GM23338 (cell line): Measurements from ENCODE around the gene CLASRP. TPM values are rescaled to one million over a fixed set of nuclear protein-coding genes. Genes with fewer than 3 reads are reported as not detected.

ENCODE experiments used
- ATAC-seq: fragments of 200-7000 bp; cut with Tn5 transposase; 3 replicates; pipeline ENCODE4 v1.9.1; 2020
- DNase-seq: peaks from one replicate; pipeline ENCODE4 v3.0.0-alpha.2; 2015; ENCODE audit warnings: low spot score
- H2AFZ ChIP-seq: fragments of 200-600 bp; sonication (generic); 2 replicates; pipeline ENCODE4 v1.8.0; 2016; ENCODE audit warnings: antibody characterized with exemption, mild to moderate bottlenecking, moderate library complexity
- H3F3A ChIP-seq: fragments of 200-600 bp; sonication (generic); replicated peaks from 2 replicates; pipeline ENCODE4 v1.8.0; 2017; ENCODE audit warnings: antibody characterized with exemption, mixed run types, low read depth
- H3K27ac ChIP-seq: fragments of 200-600 bp; sonication (generic); 2 replicates; pipeline ENCODE4 v1.6.1; 2016; ENCODE audit warnings: low read depth
- H3K27me3 ChIP-seq: fragments of 200-600 bp; sonication (generic); 2 replicates; pipeline ENCODE4 v1.8.0; 2016; ENCODE audit warnings: mild to moderate bottlenecking, mixed run types, moderate library complexity; ENCODE audit not compliant: insufficient read depth
- H3K36me3 ChIP-seq: fragments of 200-600 bp; sonication (generic); 2 replicates; pipeline ENCODE4 v1.8.0; 2016; ENCODE audit warnings: mild to moderate bottlenecking; ENCODE audit not compliant: insufficient read depth
- H3K4me1 ChIP-seq: fragments of 200-600 bp; sonication (generic); 2 replicates; pipeline ENCODE4 v1.8.0; 2016; ENCODE audit warnings: mild to moderate bottlenecking, moderate library complexity; ENCODE audit not compliant: insufficient read depth
- H3K4me2 ChIP-seq: fragments of 200-600 bp; sonication (generic); 2 replicates; pipeline ENCODE4 v1.7.1; 2017; ENCODE audit warnings: mixed run types
- H3K4me3 ChIP-seq: fragments of 200-600 bp; sonication (generic); 2 replicates; pipeline ENCODE4 v1.6.1; 2016; ENCODE audit warnings: mixed run types
- H3K79me2 ChIP-seq: fragments of 200-600 bp; sonication (generic); replicated peaks from 2 replicates; pipeline ENCODE4 v1.8.0; 2017; ENCODE audit warnings: mild to moderate bottlenecking; ENCODE audit not compliant: insufficient read depth
- H3K9me2 ChIP-seq: fragments of 200-600 bp; sonication (generic); 2 replicates; pipeline ENCODE4 v1.8.0; 2017; ENCODE audit not compliant: insufficient read depth
- H4K20me1 ChIP-seq: fragments of 200-600 bp; sonication (generic); replicated peaks from 2 replicates; pipeline ENCODE4 v1.8.0; 2017; ENCODE audit warnings: mild to moderate bottlenecking; ENCODE audit not compliant: insufficient read depth
- H3K27ac Mint-ChIP-seq: 2 replicates; pipeline ENCODE4 v1.8.0; 2020; ENCODE audit warnings: inconsistent platforms, mild to moderate bottlenecking, moderate library complexity, mixed read lengths
- H3K27me3 Mint-ChIP-seq: 3 replicates; pipeline ENCODE4 v1.8.0; 2022; ENCODE audit warnings: low read depth, mild to moderate bottlenecking, moderate library complexity, mixed read lengths, inconsistent platforms; ENCODE audit not compliant: insufficient read depth, poor library complexity
- H3K36me3 Mint-ChIP-seq: 3 replicates; pipeline ENCODE4 v1.8.0; 2021; ENCODE audit warnings: low read depth, mild to moderate bottlenecking, inconsistent platforms, moderate library complexity, mixed read lengths
- H3K4me1 Mint-ChIP-seq: 3 replicates; pipeline ENCODE4 v1.8.0; 2020; ENCODE audit warnings: mild to moderate bottlenecking, inconsistent platforms, mixed read lengths
- H3K4me3 Mint-ChIP-seq: 3 replicates; pipeline ENCODE4 v1.8.0; 2021; ENCODE audit warnings: moderate library complexity, mild to moderate bottlenecking, inconsistent platforms, mixed read lengths
- H3K9me3 Mint-ChIP-seq: 3 replicates; pipeline ENCODE4 v1.8.0; 2020; ENCODE audit warnings: moderate library complexity, mild to moderate bottlenecking, inconsistent platforms, mixed read lengths
- CREB1 ChIP-seq: fragments of 250-450 bp; sonication (Bioruptor Pico); IDR thresholded peaks from 2 replicates; pipeline ENCODE4 v1.5.0; 2020; ENCODE audit warnings: low read depth, mild to moderate bottlenecking, moderate library complexity
- EZH2 ChIP-seq: fragments of 200-600 bp; sonication (generic); IDR thresholded peaks from one replicate; pipeline ENCODE4 v1.8.0; 2017; ENCODE audit warnings: antibody characterized with exemption, mild to moderate bottlenecking, low read depth; ENCODE audit not compliant: unreplicated experiment
- polyA plus RNA-seq: library from polyadenylated mRNA; unstranded; fragments of >200 nt; fragmentation: Nextera tagmentation; extraction: Ambion mirVana; gene quantifications from 2 replicates; pipeline ENCODE4 v1.2.1, GENCODE V29; 2016
- total RNA-seq: library from RNA; depleted of rRNA; stranded (reverse); fragments of >200 nt; shearing (Covaris generic); gene quantifications from 2 replicates; pipeline ENCODE4 v1.2.3, GENCODE V29; 2014
- TF ChIP-seq, protein P1 (sequence below): IDR thresholded peaks from one replicate; pipeline ENCODE4 v1.6.1; 2018; ENCODE audit warnings: antibody characterized with exemption; ENCODE audit not compliant: unreplicated experiment
- TF ChIP-seq, protein P2 (sequence below): fragments of 250-450 bp; sonication (Bioruptor Pico); IDR thresholded peaks from 2 replicates; pipeline ENCODE4 v1.5.0; 2020; ENCODE audit warnings: mild to moderate bottlenecking, moderate library complexity
- TF ChIP-seq, protein P3 (sequence below): IDR thresholded peaks from 2 replicates; pipeline ENCODE4 v1.6.1; 2016; ENCODE audit warnings: antibody characterized with exemption
- TF ChIP-seq, protein P4 (sequence below), 2 experiments: fragments of 200-600 bp in 1 of 2; sonication (generic) in 1 of 2; conservative IDR thresholded peaks; 2 replicates each; pipeline versions ENCODE4 v1.5.1 to v1.6.1; 2016 to 2017; ENCODE audit warnings: antibody characterized with exemption in 2 of 2, low read depth in 2 of 2, mild to moderate bottlenecking in 2 of 2, moderate library complexity in 1 of 2

The CLASRP gene
- total and polyA plus RNA-seq, 2 experiments from 2014 or later = 27.1 to 78.7 TPM

DNA sequence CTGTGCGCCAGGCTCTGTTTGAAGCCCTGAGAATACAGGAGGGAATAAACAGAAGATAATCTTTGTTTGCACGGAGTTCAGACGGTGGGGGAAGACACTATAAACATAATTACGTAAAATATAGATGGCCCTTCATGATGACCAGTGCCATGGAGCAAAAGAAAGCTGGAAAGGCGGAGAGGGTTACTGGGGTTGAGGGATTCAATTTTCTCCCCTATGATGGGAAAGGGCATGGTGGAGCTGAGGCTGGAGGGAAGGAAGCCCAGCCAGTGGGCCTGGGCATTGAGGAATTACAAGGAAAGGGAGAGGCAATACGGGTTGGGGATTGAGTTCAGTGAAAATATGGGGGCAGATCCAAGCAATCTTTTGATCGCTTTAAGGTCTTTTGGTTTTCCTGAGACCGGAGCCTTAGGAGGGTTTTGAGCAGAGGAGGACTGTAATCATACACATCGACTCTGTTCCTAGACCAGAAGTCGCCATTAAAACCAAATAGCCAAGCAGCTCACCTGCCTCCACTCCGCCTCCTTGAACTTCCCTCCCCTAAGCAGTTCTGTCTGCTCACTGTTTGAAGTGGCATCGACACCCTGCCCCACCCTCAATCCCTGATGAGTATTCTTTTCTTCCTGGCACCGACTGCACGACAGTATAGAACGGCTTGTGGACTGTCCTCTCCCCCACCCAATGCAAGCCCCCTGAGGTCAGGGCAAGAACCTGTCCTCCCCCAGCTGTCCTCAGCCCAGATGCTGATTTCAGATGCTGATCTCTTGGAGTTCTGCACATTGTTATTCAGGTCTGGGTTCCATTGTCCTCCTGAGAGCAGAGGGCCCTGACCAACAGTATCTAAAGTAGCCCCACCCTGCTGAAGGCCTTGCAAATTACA lies 38.2 kb downstream of the CLASRP start (continued):
- TF ChIP-seq, protein P1, sequence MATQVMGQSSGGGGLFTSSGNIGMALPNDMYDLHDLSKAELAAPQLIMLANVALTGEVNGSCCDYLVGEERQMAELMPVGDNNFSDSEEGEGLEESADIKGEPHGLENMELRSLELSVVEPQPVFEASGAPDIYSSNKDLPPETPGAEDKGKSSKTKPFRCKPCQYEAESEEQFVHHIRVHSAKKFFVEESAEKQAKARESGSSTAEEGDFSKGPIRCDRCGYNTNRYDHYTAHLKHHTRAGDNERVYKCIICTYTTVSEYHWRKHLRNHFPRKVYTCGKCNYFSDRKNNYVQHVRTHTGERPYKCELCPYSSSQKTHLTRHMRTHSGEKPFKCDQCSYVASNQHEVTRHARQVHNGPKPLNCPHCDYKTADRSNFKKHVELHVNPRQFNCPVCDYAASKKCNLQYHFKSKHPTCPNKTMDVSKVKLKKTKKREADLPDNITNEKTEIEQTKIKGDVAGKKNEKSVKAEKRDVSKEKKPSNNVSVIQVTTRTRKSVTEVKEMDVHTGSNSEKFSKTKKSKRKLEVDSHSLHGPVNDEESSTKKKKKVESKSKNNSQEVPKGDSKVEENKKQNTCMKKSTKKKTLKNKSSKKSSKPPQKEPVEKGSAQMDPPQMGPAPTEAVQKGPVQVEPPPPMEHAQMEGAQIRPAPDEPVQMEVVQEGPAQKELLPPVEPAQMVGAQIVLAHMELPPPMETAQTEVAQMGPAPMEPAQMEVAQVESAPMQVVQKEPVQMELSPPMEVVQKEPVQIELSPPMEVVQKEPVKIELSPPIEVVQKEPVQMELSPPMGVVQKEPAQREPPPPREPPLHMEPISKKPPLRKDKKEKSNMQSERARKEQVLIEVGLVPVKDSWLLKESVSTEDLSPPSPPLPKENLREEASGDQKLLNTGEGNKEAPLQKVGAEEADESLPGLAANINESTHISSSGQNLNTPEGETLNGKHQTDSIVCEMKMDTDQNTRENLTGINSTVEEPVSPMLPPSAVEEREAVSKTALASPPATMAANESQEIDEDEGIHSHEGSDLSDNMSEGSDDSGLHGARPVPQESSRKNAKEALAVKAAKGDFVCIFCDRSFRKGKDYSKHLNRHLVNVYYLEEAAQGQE = no peak

DNA sequence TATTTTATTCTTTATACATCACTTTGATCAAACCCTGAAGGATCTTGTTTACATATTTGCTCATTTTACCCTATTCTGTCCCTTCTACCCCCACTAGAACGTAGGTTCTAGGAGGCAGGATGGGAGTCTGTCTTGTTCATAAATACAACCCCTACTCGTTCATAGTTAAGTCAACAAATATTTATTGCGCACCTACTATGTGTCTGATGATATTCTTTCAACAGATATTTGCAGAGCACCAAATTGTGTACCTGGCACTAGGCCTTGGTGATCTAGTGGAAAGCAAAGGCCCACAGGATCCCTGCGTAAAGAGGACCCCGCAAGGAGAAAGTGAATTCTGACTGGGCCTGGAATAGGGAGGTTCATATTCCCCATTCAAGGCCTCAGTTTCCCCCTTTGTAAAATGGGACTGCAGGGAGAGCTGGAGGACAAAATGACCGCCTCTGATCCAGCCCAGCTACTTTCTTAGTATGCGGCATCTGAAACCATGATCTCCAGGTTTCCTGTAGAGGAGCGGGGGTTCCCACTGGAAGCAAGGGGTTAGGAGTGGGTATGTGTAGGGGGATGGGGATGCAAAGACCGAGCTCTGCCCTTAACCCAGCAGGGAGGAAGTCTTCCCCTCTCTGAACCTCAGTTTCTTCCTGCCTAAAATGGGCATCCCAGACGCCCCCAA lies 39.7 kb downstream of the CLASRP start:
- Histone ChIP-seq H3K79me2 (peaks cover 63% of the 10 kb centered on the region), H3K27me3 (no peaks in the 10 kb centered on the region), H3K4me1 (peaks cover 51% of the 10 kb centered on the region), H4K20me1 (peaks cover 17% of the 10 kb centered on the region; the same call in 1 of the 2 replicates), H2AFZ (no peak overlapping the region), H3K27ac (peak overlapping the region; percentile 91), H3K9me2 (no peaks in the 10 kb centered on the region), H3K4me2 (peak overlapping the region; percentile 98), H3K4me3 (peak overlapping the region; percentile 85), H3K36me3 (no peaks in the 10 kb centered on the region; the same call in 1 of the 2 replicates), H3F3A (peaks cover 38% of the 10 kb centered on the region)
- peaks cover 26% of the 10 kb centered on the region for H3K36me3 Mint-ChIP-seq
- H3K27me3 Mint-ChIP-seq = peaks cover 14% of the 10 kb centered on the region
- H3K4me1 Mint-ChIP-seq = peaks cover 45% of the 10 kb centered on the region
- TF ChIP-seq, protein P2, sequence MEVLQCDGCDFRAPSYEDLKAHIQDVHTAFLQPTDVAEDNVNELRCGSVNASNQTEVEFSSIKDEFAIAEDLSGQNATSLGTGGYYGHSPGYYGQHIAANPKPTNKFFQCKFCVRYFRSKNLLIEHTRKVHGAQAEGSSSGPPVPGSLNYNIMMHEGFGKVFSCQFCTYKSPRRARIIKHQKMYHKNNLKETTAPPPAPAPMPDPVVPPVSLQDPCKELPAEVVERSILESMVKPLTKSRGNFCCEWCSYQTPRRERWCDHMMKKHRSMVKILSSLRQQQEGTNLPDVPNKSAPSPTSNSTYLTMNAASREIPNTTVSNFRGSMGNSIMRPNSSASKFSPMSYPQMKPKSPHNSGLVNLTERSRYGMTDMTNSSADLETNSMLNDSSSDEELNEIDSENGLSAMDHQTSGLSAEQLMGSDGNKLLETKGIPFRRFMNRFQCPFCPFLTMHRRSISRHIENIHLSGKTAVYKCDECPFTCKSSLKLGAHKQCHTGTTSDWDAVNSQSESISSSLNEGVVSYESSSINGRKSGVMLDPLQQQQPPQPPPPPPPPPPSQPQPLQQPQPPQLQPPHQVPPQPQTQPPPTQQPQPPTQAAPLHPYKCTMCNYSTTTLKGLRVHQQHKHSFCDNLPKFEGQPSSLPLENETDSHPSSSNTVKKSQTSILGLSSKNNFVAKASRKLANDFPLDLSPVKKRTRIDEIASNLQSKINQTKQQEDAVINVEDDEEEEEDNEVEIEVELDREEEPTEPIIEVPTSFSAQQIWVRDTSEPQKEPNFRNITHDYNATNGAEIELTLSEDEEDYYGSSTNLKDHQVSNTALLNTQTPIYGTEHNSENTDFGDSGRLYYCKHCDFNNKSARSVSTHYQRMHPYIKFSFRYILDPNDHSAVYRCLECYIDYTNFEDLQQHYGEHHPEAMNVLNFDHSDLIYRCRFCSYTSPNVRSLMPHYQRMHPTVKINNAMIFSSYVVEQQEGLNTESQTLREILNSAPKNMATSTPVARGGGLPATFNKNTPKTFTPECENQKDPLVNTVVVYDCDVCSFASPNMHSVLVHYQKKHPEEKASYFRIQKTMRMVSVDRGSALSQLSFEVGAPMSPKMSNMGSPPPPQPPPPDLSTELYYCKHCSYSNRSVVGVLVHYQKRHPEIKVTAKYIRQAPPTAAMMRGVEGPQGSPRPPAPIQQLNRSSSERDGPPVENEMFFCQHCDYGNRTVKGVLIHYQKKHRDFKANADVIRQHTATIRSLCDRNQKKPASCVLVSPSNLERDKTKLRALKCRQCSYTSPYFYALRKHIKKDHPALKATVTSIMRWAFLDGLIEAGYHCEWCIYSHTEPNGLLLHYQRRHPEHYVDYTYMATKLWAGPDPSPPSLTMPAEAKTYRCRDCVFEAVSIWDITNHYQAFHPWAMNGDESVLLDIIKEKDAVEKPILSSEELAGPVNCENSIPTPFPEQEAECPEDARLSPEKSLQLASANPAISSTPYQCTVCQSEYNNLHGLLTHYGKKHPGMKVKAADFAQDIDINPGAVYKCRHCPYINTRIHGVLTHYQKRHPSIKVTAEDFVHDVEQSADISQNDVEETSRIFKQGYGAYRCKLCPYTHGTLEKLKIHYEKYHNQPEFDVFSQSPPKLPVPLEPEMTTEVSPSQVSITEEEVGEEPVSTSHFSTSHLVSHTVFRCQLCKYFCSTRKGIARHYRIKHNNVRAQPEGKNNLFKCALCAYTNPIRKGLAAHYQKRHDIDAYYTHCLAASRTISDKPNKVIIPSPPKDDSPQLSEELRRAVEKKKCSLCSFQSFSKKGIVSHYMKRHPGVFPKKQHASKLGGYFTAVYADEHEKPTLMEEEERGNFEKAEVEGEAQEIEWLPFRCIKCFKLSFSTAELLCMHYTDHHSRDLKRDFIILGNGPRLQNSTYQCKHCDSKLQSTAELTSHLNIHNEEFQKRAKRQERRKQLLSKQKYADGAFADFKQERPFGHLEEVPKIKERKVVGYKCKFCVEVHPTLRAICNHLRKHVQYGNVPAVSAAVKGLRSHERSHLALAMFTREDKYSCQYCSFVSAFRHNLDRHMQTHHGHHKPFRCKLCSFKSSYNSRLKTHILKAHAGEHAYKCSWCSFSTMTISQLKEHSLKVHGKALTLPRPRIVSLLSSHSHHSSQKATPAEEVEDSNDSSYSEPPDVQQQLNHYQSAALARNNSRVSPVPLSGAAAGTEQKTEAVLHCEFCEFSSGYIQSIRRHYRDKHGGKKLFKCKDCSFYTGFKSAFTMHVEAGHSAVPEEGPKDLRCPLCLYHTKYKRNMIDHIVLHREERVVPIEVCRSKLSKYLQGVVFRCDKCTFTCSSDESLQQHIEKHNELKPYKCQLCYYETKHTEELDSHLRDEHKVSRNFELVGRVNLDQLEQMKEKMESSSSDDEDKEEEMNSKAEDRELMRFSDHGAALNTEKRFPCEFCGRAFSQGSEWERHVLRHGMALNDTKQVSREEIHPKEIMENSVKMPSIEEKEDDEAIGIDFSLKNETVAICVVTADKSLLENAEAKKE (CRISPR knock-in tag) = no peak
- TF ChIP-seq EZH2 = no peak
- no peak for TF ChIP-seq CREB1 (CRISPR knock-in tag)
- TF ChIP-seq, protein P3, sequence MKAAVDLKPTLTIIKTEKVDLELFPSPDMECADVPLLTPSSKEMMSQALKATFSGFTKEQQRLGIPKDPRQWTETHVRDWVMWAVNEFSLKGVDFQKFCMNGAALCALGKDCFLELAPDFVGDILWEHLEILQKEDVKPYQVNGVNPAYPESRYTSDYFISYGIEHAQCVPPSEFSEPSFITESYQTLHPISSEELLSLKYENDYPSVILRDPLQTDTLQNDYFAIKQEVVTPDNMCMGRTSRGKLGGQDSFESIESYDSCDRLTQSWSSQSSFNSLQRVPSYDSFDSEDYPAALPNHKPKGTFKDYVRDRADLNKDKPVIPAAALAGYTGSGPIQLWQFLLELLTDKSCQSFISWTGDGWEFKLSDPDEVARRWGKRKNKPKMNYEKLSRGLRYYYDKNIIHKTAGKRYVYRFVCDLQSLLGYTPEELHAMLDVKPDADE = no peak
- TF ChIP-seq, protein P4, sequence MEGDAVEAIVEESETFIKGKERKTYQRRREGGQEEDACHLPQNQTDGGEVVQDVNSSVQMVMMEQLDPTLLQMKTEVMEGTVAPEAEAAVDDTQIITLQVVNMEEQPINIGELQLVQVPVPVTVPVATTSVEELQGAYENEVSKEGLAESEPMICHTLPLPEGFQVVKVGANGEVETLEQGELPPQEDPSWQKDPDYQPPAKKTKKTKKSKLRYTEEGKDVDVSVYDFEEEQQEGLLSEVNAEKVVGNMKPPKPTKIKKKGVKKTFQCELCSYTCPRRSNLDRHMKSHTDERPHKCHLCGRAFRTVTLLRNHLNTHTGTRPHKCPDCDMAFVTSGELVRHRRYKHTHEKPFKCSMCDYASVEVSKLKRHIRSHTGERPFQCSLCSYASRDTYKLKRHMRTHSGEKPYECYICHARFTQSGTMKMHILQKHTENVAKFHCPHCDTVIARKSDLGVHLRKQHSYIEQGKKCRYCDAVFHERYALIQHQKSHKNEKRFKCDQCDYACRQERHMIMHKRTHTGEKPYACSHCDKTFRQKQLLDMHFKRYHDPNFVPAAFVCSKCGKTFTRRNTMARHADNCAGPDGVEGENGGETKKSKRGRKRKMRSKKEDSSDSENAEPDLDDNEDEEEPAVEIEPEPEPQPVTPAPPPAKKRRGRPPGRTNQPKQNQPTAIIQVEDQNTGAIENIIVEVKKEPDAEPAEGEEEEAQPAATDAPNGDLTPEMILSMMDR (conservative IDR thresholded peaks at IDR 0.05; ENCODE audit: low read depth in 2 of 2) = no peak
- H3K27ac Mint-ChIP-seq = peak overlapping the region; percentile 44; the same call in 1 of the 2 replicates
- no peak for DNase-seq
- peaks cover 2% of the 10 kb centered on the region; the same call in 1 of the 3 replicates for H3K9me3 Mint-ChIP-seq
- ATAC-seq = no peak
- H3K4me3 Mint-ChIP-seq = peak overlapping the region; percentile 98
